SJSA1 (cell line): ENCODE results near the gene CDK19. TPM values are rescaled to one million over a fixed set of nuclear protein-coding genes. Genes with fewer than 3 reads are reported as not detected.
"Not testable (repeated sequence)": the region's sequence is repeated elsewhere in the genome, so short reads cannot be mapped to it uniquely, and the experiment has no call there.

Experiments used
- DNase-seq, 2 experiments: peaks; one replicate each; pipeline ENCODE4 v3.0.0-alpha.2; 2015 to 2020; ENCODE audit warnings: low spot score in 2 of 2, low read depth in 1 of 2
- H3K27ac ChIP-seq: fragments of 250-450 bp; sonication (Bioruptor Pico); 2 replicates; pipeline ENCODE4 v1.5.1; 2020; ENCODE audit warnings: mild to moderate bottlenecking, moderate library complexity
- H3K27me3 ChIP-seq: fragments of 250-450 bp; sonication (Bioruptor Pico); replicated peaks from 2 replicates; pipeline ENCODE4 v1.5.1; 2020; ENCODE audit warnings: mild to moderate bottlenecking, moderate library complexity
- H3K36me3 ChIP-seq: fragments of 250-450 bp; sonication (Bioruptor Pico); 2 replicates; pipeline ENCODE4 v1.5.1; 2020; ENCODE audit warnings: mild to moderate bottlenecking
- H3K4me1 ChIP-seq: fragments of 250-450 bp; sonication (Bioruptor Pico); replicated peaks from 2 replicates; pipeline ENCODE4 v1.6.1; 2021; ENCODE audit warnings: mild to moderate bottlenecking
- H3K4me3 ChIP-seq: fragments of 250-450 bp; sonication (Bioruptor Pico); 2 replicates; pipeline ENCODE4 v1.5.1; 2020; ENCODE audit warnings: mild to moderate bottlenecking
- H3K9me3 ChIP-seq: fragments of 250-450 bp; sonication (Bioruptor Pico); replicated peaks from 2 replicates; pipeline ENCODE4 v1.5.1; 2020; ENCODE audit warnings: mild to moderate bottlenecking
- total RNA-seq: library from RNA; depleted of rRNA; stranded (reverse); fragments of >200 nt; shearing (Covaris generic); gene quantifications from 2 replicates; pipeline ENCODE4 v1.2.3, GENCODE V29; 2014

CDK19 gene
- total RNA-seq, 1 experiment from 2014 or later, result 13.7 TPM

DNA sequence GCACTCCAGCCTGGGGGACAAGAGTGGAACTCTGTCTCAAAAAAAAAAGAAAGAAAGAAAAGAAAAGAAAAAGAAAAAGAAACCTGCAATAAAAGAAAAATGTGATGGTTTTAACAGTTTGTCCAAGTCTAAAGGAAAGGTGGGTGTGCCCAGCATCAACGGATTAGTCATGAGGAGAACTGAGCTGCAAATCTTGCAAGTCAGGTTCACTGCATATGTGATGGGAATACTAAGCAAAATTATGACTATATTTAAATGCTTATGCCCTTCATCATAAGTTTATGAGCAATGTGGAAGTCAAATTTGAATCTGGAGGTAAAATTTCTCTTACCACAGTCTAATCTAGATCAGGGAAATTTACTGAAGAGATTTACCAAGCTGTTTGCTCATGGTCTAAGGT is 13.1 kb upstream of the CDK19 start:
- no peaks in the 10 kb centered on the region for H3K36me3 ChIP-seq
- DNase-seq, result no peak
- no peaks in the 10 kb centered on the region for H3K9me3 ChIP-seq
- H3K27ac ChIP-seq, result no peak overlapping the region
- H3K27me3 ChIP-seq, result no peaks in the 10 kb centered on the region
- H3K4me1 ChIP-seq, result peaks cover 7% of the 10 kb centered on the region; the same call in 1 of the 2 replicates
- no peak overlapping the region for H3K4me3 ChIP-seq

DNA sequence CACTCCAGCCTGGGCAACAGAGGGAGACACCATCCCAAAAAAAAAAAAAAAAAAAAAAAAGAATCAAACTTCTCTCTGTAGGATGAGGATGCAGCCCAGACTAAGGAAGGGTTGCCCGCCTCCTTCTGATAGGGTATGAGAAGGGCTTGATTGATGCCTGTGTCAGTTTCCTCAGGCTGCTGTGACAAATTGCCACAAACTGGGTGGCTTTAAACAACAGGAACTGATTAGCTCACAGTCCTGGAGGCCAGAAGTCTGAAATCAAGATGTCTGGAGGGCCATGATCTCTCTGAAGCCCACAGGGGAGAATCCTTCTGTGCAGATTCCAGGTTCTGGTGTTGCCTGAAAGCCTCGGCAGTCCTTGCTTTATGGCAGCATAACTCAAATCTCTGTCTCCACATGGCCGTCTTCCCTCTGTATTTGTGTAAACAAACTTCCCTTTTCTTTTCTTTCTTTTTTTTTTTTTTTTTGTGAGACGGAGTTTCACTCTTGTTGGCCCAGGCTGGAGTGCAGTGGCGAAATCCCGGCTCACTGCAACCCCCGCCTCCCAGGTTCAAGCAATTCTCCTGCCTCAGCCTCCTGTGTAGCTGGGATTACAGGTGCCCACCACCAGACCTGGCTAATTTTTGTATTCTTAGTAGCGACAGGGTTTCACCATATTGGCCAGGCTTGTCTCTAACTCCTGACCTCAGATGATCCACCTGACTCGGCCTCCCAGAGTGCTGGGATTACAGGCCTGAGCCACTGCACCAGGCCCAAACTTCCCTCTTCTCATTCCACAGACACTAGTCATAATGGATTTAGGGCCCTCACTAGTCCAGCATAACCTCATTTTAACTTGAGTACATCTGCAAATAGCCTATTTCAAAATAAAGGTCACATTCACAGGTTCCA is 11.2 kb upstream of the CDK19 start:
- Histone ChIP-seq H3K27me3 (no peaks in the 10 kb centered on the region), H3K36me3 (no peaks in the 10 kb centered on the region), H3K27ac (no peak overlapping the region), H3K9me3 (no peaks in the 10 kb centered on the region), H3K4me3 (no peak overlapping the region), H3K4me1 (peaks cover 7% of the 10 kb centered on the region; the same call in 1 of the 2 replicates)
- DNase-seq, result no peak

DNA sequence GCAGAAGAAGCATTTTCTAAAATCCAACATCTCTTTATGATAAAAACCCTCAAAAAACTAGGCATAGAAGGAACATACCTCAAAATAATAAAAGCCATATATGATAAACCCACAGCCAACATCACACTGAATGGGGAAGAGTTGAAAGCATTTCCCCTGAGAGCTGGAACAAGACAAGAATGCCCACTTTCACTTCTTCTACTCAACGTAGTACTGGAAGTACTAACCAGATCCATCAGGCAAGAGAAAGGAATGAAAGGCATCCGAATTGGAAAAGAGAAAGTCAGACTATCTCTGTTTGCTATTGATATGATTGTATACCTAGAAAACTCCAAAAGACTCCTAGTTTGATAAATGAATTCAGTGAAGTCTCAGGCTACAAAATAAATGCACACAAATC is 7.9 kb upstream of the CDK19 start:
- H3K9me3 ChIP-seq, result no peaks in the 10 kb centered on the region
- no peaks in the 10 kb centered on the region for H3K27me3 ChIP-seq
- no peak overlapping the region for H3K27ac ChIP-seq
- no peak overlapping the region for H3K4me3 ChIP-seq
- DNase-seq, result no peak
- H3K36me3 ChIP-seq, result no peaks in the 10 kb centered on the region
- peaks cover 7% of the 10 kb centered on the region; the same call in 1 of the 2 replicates for H3K4me1 ChIP-seq

DNA sequence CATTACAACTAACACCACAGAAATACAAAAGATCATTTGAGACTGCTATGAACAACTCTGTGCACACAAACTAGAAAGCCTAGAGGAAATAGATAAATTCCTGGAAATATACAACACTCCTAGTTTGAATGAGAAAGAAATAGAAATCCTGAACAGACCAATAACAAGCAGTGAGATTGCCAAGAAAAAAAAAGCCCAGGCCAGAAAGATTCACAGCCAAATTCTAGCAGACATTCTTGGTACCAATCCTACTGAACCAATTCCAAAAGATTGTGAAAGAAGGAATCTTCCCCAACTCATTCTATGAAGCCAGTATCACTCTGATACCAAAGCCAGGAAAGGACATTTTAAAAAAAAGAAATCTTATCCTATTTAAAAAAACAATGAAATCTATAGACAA is 7.0 kb upstream of the CDK19 start:
- H3K4me1 ChIP-seq, result peaks cover 15% of the 10 kb centered on the region
- H3K36me3 ChIP-seq, result no peaks in the 10 kb centered on the region
- H3K4me3 ChIP-seq, result no peak overlapping the region
- no peaks in the 10 kb centered on the region for H3K9me3 ChIP-seq
- H3K27ac ChIP-seq, result no peak overlapping the region
- no peak for DNase-seq
- H3K27me3 ChIP-seq, result no peaks in the 10 kb centered on the region

DNA sequence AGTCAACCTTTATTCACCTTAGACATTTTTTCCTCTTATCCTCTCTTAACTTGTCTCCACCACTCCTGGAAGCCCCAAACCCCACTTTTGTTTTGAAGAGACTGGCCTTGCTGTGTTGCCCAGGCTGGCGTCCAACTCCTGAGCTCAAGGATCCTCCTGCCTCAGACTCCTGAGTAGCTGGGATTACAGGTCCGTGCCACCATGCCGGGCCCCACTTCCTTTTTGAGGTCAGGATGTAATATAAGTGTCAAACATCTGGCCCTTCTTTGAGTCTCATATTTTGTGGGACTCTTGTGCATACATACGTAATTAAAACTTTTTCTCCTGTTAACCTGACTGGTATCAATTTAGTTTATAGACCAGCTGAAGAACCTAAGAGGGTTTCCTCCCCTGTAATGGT is 1.4 kb upstream of the CDK19 start:
- H3K4me1 ChIP-seq, result peaks cover 26% of the 10 kb centered on the region
- no peak overlapping the region for H3K4me3 ChIP-seq
- DNase-seq, result no peak
- H3K9me3 ChIP-seq, result 0 out of 2 replicates have a peak, but pooled peaks cover 3% of the 10 kb centered on the region
- H3K27ac ChIP-seq, result peak overlapping the region; percentile 92
- no peaks in the 10 kb centered on the region for H3K27me3 ChIP-seq
- H3K36me3 ChIP-seq, result peaks cover 10% of the 10 kb centered on the region

DNA sequence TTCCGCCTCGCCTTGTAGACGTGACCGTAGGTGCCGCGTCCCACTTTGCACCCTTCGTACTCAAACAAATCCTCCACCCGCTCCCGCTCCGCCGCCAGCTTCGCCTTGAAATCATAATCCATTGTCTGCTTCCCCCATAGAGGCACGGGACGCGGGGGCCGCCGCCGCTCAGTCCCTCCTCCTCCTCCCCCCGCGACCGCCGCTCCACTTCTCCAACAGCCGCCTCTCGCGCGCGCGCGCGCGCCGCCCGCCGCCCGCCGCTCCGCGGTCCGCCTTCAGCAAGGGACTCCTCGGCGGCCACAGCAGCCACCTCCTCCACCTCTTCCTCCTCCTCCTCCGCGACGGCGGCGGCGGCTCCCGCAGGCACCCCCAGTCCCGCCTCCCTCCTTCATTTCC is 256 bp downstream of the CDK19 start:
- Histone ChIP-seq H3K4me1 (peaks cover 26% of the 10 kb centered on the region), H3K27ac (peak overlapping the region; percentile 92), H3K36me3 (peaks cover 10% of the 10 kb centered on the region), H3K27me3 (no peaks in the 10 kb centered on the region), H3K4me3 (peak overlapping the region; percentile 96), H3K9me3 (0 out of 2 replicates have a peak, but pooled peaks cover 3% of the 10 kb centered on the region)
- no peak for DNase-seq

DNA sequence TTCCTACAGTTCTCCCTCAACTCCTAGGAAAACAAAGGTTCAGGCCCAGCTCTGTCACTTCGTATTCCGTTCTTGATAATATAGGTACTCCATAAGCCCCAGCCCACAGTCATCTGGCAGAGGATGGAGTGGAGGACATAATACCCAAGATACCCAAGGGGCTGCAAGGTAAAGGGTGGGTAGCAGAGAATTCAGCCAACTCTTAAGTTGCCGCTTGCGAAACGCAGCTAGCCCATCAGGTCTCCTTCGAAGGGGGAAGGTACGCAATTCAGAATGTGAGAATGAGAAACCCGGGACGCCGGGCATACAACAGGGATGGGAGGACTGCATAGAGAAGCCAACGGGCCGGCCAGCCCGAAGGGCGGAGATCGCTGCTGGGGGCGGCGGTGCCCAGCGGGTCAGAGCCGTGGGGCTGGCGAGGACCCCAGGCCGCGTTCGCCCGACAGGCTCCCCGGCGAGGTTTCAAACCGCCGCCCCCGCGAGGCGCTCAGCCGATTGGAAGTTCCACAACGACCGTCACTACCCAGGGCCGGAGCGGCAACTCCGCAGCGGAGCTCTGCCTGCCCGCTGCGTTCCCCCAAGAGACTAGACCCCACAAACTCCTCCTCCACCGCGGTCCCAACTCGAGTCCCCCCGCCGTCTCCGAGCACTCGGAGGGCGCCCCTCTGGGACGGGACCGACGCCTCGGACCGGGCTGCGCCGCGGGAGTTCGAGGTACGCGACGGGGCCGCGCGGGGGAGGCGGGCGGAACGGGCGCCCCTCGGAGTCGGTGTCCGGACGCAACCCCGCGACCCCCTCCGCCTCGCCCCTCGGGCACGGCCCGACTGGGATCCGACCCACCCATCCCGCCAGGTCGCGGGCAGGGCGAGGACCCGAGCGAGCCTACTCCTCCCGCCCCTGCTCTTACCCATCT is 911 bp downstream of the CDK19 start:
- Histone ChIP-seq H3K27ac (peak overlapping the region; percentile 92), H3K4me3 (peak overlapping the region; percentile 96), H3K27me3 (no peaks in the 10 kb centered on the region), H3K4me1 (peaks cover 26% of the 10 kb centered on the region), H3K36me3 (peaks cover 14% of the 10 kb centered on the region), H3K9me3 (0 out of 2 replicates have a peak, but pooled peaks cover 3% of the 10 kb centered on the region)
- peak; percentile 56 to 64 for DNase-seq

DNA sequence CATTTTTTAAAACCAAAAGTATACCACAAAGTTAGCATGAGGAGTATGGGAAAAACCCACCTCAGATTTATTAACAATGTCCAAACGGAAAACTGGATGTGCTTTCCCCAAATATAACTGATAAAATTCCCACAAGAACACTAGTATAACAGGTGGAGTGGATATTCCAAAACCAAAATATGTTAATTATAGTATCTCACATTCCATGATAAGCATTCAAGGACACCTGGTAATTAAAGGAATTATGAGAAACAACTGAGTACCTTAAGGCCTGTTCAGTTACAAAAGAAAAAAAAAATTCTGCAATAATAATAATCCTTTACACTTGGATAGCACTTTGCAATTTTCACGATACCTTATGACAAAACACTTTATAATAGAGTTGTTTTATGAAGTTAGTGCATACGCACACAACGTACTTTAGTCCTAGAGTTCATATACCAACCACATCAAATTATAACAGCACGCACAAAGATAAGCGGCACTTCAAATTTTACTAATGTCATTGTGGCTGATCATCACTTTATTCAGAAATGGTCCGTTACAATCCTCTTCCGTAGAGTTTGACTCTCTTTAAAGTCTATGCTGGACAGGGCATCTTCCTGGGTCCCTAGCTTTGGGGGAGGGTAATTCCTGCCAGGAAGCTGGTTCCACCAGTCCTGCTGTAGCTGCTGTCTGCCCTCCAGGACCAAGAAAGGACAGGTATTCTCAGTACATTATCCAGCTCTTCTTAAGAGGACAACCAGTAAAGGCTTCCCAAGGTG is 1.7 kb downstream of the CDK19 start:
- no peaks in the 10 kb centered on the region for H3K27me3 ChIP-seq
- peak overlapping the region; percentile 96 for H3K4me3 ChIP-seq
- H3K4me1 ChIP-seq, result peaks cover 26% of the 10 kb centered on the region
- H3K9me3 ChIP-seq, result 0 out of 2 replicates have a peak, but pooled peaks cover 3% of the 10 kb centered on the region
- no peak overlapping the region for H3K27ac ChIP-seq
- DNase-seq, result no peak
- peaks cover 14% of the 10 kb centered on the region for H3K36me3 ChIP-seq

DNA sequence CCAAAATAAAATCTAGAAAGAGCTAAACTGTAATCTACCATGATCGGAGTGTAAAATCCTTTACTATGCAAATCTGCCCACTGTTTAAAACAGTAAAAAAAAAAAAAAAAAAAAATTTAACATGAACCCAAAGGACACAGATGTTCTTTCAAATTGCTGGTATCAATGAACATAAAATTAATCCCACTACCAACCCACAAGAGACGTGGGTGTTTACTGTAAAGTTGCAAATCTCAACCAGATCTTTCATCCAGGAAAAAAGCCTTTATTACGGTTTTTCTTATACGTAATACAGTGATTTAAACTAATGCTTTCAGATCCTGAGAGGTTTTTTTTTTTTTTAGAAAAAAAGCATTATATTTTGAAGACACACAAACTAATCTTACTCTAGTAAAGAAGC is 2.5 kb downstream of the CDK19 start:
- Histone ChIP-seq H3K27ac (no peak overlapping the region), H3K9me3 (0 out of 2 replicates have a peak, but pooled peaks cover 3% of the 10 kb centered on the region), H3K4me1 (peaks cover 22% of the 10 kb centered on the region), H3K27me3 (no peaks in the 10 kb centered on the region), H3K36me3 (peaks cover 14% of the 10 kb centered on the region), H3K4me3 (no peak overlapping the region)
- DNase-seq, result no peak

DNA sequence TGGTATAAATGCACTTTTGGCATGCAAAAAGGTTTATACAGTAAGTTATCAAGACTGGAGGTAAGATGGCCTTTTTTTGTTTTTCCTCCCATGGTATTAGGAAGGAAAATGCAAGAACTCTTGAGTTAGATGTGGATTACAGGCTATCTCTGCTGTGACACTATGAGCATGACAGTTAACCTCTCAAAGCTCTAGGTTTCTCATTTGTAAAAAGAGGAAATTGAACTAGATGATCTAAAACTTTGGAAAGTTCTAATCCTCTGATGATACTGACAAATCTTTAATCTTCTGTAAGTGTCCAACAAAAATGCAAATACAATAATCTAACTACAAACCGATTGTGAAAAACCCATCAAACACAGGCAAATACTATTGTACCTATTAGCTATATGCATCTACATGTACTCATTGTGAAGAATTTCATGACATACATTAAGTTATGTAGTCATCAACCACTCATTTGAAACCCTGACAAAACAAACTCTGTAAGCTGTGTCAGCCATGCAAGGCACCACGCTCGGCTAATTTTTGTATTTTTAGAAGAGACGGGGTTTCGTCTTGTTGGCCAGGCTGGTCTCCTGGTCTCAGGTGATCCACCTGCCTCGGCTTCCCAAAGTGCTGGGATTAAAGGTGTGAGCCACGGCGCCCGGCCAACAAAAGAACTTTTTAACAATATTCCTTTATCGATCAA is 4.2 kb downstream of the CDK19 start:
- no peak overlapping the region for H3K4me3 ChIP-seq
- H3K4me1 ChIP-seq, result peaks cover 7% of the 10 kb centered on the region
- H3K36me3 ChIP-seq, result peaks cover 14% of the 10 kb centered on the region
- no peak for DNase-seq
- H3K27ac ChIP-seq, result no peak overlapping the region
- no peaks in the 10 kb centered on the region for H3K27me3 ChIP-seq
- H3K9me3 ChIP-seq, result 0 out of 2 replicates have a peak, but pooled peaks cover 3% of the 10 kb centered on the region

DNA sequence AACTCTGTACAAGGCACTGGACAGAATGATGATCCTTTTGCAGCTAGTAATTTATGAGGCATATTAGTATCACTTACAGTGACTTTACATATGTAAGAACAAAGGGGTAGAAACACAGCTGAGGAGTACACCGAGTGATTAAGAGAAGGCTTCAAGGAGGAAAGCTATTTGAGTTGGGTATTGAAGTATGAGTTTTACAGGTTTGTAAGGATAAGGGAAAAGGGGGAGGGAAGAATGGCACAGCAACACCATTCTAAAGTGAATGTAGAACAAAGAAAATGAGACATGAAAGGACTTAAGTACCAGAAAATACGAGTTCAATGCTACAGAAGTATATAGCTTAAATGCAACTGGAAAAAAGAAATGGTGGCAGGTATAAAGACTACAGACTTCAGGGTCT is 5.5 kb downstream of the CDK19 start:
- Histone ChIP-seq H3K27me3 (no peaks in the 10 kb centered on the region), H3K36me3 (peaks cover 10% of the 10 kb centered on the region), H3K27ac (no peak overlapping the region), H3K9me3 (0 out of 2 replicates have a peak, but pooled peaks cover 3% of the 10 kb centered on the region), H3K4me3 (no peak overlapping the region), H3K4me1 (peaks cover 5% of the 10 kb centered on the region; the same call in 1 of the 2 replicates)
- DNase-seq, result no peak

DNA sequence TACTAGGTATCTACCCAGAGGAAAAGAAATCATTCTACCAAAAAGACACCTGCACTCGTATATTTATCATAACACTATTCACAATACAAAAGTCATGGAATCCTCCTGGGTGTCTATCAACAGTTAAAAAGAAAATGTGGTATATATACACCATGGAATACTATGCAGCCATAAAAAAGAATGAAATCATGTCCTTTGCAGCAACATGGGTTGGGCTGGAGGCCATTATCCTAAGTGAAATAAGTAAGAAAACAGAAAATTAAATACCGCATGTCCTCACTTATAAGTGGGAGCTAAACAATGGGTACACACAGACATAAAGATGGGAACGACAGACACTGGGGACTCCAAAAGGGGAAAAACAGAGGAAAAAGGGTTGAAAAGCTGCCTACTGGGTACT is 13.1 kb downstream of the CDK19 start:
- not testable (repeated sequence) for DNase-seq, H3K4me3 ChIP-seq, H3K4me1 ChIP-seq, H3K9me3 ChIP-seq, H3K27me3 ChIP-seq, H3K36me3 ChIP-seq, H3K27ac ChIP-seq

DNA sequence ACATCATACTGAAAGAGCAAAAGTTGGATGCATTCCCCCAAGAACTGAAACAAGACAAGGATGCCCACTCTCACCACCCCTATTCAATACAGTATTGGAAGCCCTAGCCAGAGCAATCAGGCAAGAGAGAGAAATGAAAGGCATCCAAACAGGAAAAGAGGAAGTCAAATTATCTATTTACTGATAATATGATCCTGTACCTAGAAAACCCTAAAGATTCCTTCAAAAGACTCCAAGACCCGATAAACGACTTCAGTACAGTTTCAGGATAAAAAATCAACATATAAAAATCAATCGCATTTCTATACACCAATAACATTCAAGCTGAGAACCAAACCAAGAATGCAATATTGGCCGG is 14.5 kb downstream of the CDK19 start:
- Histone ChIP-seq H3K36me3 (0 out of 2 replicates have a peak, but pooled peaks cover 3% of the 10 kb centered on the region), H3K4me3 (no peak overlapping the region), H3K27me3 (no peaks in the 10 kb centered on the region), H3K4me1 (no peaks in the 10 kb centered on the region), H3K9me3 (0 out of 2 replicates have a peak, but pooled peaks cover 9% of the 10 kb centered on the region), H3K27ac (no peak overlapping the region)
- no peak for DNase-seq
